Lower lobe of right lung (tissue), 2 donors: ENCODE data around the gene MINPP1. TPM values are rescaled to one million over a fixed set of nuclear protein-coding genes. Genes with fewer than 3 reads are reported as not detected.

Experiments used
- ATAC-seq, 2 donors: fragments of 200-7000 bp; cut with Tn5 transposase; one replicate each; pipeline ENCODE4 v1.9.1; 2020 to 2022; ENCODE audit warnings: mild to moderate bottlenecking in 2 of 2, moderate library complexity in 2 of 2
- DNase-seq: peaks from one replicate; pipeline ENCODE4 v3.0.0-alpha.2; 2020
- H3K27ac ChIP-seq: fragments of 200-600 bp; one replicate; pipeline ENCODE4 v1.8.0; 2022
- H3K27me3 ChIP-seq: fragments of 200-600 bp; one replicate; pipeline ENCODE4 v1.8.0; 2022; ENCODE audit warnings: low read depth
- H3K36me3 ChIP-seq: fragments of 200-600 bp; one replicate; pipeline ENCODE4 v1.8.0; 2022; ENCODE audit warnings: mild to moderate bottlenecking
- H3K4me1 ChIP-seq: fragments of 200-600 bp; one replicate; pipeline ENCODE4 v1.8.0; 2022
- H3K4me3 ChIP-seq: fragments of 200-600 bp; one replicate; pipeline ENCODE4 v1.8.0; 2022; ENCODE audit warnings: mild to moderate bottlenecking
- H3K9me3 ChIP-seq: fragments of 200-600 bp; one replicate; pipeline ENCODE4 v1.8.0; 2022
- intact Hi-C: fragments of 100-400 bp; cut with DNase I; formaldehyde crosslinking; loops from one replicate; pipeline ENCODE4 v1.11.0; 2022
- total RNA-seq: library from RNA; stranded (reverse); fragmentation: NEBNext Ultra II Directional; extraction: Animal tissue kit (Norgen Biotek cat#: 25700); gene quantifications from one replicate; pipeline ENCODE4 v1.2.1, GENCODE V29; 2021
- TF ChIP-seq, protein P1 (sequence below): fragments of 200-600 bp; IDR thresholded peaks from one replicate; pipeline ENCODE4 v1.8.0; 2022; ENCODE audit warnings: antibody characterized with exemption, mild to moderate bottlenecking
- donor health status: DM: no; HTN: yes; CAD: no; lungs with severe emphysema.

The MINPP1 gene
- total RNA-seq, 1 donor from 2014 or later = 15.6 TPM

DNA sequence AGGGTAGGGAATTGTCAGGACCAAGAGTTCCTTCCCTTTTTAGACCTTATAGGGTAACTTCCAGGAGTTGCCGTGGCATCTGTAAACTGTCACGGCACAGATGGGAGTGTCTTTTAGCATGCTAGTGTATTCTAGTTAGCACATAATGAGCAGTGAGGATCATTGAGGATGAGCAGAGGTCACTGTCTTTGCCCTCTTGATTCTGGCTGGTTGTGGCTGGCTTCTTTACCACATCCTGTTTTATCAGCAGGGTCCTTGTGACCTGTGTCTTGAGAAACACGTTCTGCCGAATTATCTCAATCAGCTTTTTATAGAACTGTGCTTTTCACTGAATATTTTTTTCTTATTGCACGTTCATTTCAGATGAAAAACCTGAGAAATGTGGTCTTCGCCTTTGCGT, 41.5 kb downstream of the MINPP1 start:
- peaks cover 11% of the 10 kb centered on the region for H3K9me3 ChIP-seq
- peaks cover 51% of the 10 kb centered on the region for H3K4me1 ChIP-seq
- H3K4me3 ChIP-seq = no peak overlapping the region
- intact Hi-C loops = no loop called here
- H3K36me3 ChIP-seq = no peaks in the 10 kb centered on the region
- DNase-seq (no peak), ATAC-seq (peak; percentile 83 to 94)
- H3K27me3 ChIP-seq = no peaks in the 10 kb centered on the region
- TF ChIP-seq, protein P1, sequence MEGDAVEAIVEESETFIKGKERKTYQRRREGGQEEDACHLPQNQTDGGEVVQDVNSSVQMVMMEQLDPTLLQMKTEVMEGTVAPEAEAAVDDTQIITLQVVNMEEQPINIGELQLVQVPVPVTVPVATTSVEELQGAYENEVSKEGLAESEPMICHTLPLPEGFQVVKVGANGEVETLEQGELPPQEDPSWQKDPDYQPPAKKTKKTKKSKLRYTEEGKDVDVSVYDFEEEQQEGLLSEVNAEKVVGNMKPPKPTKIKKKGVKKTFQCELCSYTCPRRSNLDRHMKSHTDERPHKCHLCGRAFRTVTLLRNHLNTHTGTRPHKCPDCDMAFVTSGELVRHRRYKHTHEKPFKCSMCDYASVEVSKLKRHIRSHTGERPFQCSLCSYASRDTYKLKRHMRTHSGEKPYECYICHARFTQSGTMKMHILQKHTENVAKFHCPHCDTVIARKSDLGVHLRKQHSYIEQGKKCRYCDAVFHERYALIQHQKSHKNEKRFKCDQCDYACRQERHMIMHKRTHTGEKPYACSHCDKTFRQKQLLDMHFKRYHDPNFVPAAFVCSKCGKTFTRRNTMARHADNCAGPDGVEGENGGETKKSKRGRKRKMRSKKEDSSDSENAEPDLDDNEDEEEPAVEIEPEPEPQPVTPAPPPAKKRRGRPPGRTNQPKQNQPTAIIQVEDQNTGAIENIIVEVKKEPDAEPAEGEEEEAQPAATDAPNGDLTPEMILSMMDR = no peak
- H3K27ac ChIP-seq = peak overlapping the region; percentile 66

DNA sequence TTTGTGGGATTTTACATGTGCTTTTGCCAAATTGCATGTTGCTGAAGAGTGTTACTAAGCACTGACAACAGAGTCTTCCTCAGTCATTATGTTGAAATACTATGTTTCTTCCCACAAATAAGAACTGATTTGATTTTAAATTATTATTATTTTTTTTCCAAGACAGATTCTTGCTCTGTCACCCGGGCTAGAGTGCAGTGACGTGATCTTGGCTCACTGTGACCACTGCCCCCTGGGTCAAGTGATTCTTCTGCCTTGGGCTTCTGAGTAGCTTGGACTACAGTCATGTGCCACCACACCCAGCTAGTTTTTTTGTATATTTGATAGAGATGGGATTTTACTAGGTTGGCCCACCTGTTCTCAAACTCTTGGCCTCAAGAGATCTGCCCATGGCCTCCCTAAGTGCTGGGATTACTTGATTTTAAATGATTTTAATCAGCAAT, 42.3 kb downstream of the MINPP1 start:
- peak; percentile 69 to 78 for ATAC-seq

DNA sequence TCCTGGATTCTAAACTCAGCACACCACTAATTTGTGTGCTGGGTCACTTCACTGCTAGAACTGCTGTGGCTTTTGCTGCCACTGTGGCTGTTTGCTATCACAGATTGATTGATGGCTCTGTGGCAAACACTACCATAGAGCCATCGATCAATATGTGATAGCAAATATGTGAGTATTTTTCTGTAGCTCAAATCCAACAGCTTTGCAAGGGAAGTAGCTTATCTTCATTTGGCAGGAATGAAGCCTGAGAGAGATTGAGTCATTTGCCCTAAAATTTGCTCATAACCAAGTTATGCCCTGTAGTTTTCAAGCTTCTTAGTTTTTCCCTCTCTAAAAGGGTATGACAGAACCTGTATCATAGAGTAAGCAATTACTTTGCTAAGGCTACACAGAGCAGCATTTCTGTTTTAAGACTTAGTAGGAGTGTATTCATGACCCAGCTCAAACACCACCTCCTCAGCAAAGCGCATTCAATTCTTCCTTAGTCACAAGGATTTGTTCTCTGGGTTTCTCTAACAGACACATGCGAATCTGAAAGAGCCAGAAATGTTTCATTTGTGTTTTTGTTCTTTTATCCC, 43.1 kb downstream of the MINPP1 start:
- ATAC-seq (peak in 1 of 2 donors; percentile 20), DNase-seq (no peak)
- peaks cover 4% of the 10 kb centered on the region for H3K36me3 ChIP-seq
- H3K9me3 ChIP-seq = peaks cover 7% of the 10 kb centered on the region
- no peak overlapping the region for H3K4me3 ChIP-seq
- H3K27ac ChIP-seq = peak overlapping the region; percentile 66
- no peaks in the 10 kb centered on the region for H3K27me3 ChIP-seq
- H3K4me1 ChIP-seq = peaks cover 55% of the 10 kb centered on the region
- intact Hi-C loops = no loop called here
- TF ChIP-seq, protein P1 = no peak

More for the DNA sequence above, 42.3 kb downstream of the MINPP1 start:
- peaks cover 55% of the 10 kb centered on the region for H3K4me1 ChIP-seq
- no peaks in the 10 kb centered on the region for H3K27me3 ChIP-seq
- intact Hi-C loops = no loop called here
- no peak overlapping the region for H3K4me3 ChIP-seq
- DNase-seq = no peak
- TF ChIP-seq, protein P1 = no peak
- no peaks in the 10 kb centered on the region for H3K36me3 ChIP-seq
- peaks cover 11% of the 10 kb centered on the region for H3K9me3 ChIP-seq
- peak overlapping the region; percentile 66 for H3K27ac ChIP-seq

DNA sequence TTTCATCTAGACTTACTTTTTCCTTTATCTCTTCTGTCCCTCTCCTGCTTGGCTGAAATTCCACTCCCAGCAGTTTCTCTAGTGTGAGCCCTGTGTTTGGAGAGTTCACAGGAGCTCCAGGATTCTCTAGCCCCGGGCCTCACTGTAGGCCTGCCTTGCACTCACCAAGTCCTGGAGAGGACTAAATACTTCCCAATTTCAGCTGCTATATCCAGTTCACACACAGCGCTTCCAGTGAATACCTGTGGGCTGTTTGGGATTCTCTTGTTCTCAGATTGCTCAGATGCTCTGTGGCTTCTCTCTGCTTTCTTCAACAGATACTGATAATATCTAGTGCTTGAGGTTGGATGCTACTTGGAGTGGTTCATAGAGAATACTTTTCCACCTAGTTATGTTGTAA, 46.0 kb downstream of the MINPP1 start:
- Histone ChIP-seq H3K4me3 (no peak overlapping the region), H3K27ac (peak overlapping the region; percentile 9), H3K9me3 (no peaks in the 10 kb centered on the region), H3K36me3 (peaks cover 8% of the 10 kb centered on the region), H3K4me1 (peaks cover 33% of the 10 kb centered on the region), H3K27me3 (no peaks in the 10 kb centered on the region)
- intact Hi-C loops = no loop called here
- ATAC-seq (no peak), DNase-seq (no peak)
- TF ChIP-seq, protein P1 = no peak

DNA sequence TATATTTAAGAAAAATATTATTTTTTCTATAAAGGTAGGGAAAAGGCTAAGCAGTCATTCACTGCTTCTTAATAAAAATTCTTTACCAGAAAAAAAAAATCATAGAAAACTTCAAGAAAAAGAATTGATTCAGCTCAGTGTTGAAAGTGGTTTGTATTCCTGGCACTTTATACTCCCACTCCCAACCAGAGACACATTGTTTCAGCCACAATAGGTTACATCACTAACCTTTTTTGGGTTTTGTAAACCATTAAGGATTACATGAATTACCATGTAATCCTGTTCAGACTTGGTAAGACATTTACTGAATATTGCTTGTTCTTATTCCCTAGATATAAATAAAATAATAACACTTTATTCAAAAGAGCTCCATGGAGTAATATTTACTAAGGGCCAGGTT, 46.6 kb downstream of the MINPP1 start:
- DNase-seq = no peak
- TF ChIP-seq, protein P1 = no peak
- intact Hi-C loops = no loop called here

More for the DNA sequence above, 46.6 kb downstream of the MINPP1 start:
- Histone ChIP-seq H3K36me3 (peaks cover 8% of the 10 kb centered on the region), H3K4me1 (peaks cover 28% of the 10 kb centered on the region), H3K4me3 (no peak overlapping the region), H3K9me3 (no peaks in the 10 kb centered on the region), H3K27ac (no peak overlapping the region), H3K27me3 (no peaks in the 10 kb centered on the region)
- ATAC-seq = no peak
